Measurements from ENCODE around the gene TEN1. TPM values are rescaled to one million over a fixed set of nuclear protein-coding genes. Genes with fewer than 3 reads are reported as not detected.
A peak's percentile ranks its signal among the peaks of the same experiment; 100 is the strongest.
"Not testable (repeated sequence)": the region's sequence is repeated elsewhere in the genome, so short reads cannot be mapped to it uniquely, and the experiment has no call there.

The TEN1 gene
- polyA plus RNA-seq, 2 donors: 42.7 to 43.7 TPM

- Histone ChIP-seq H3K27ac (ENCODE audit: low read depth in 2 of 2, low read length in 1 of 2) (no peak overlapping the region), H3K9me3 (ENCODE audit: control insufficient read depth in 2 of 2, insufficient read depth in 1 of 2, low read depth in 1 of 2, low read length in 1 of 2) (no peaks in the 10 kb centered on the region), H3K36me3 (ENCODE audit: control insufficient read depth in 2 of 2, insufficient read depth in 2 of 2, low read length in 1 of 2) (peaks cover 6 to 17% of the 10 kb centered on the region in 2 donors), H3K4me3 (ENCODE audit: low read depth in 1 of 2, low read length in 2 of 2) (no peak overlapping the region), H3K27me3 (ENCODE audit: control insufficient read depth in 1 of 2, insufficient read depth in 2 of 2, low read length in 2 of 2) (no peaks in the 10 kb centered on the region), H3K4me1 (ENCODE audit: control insufficient read depth in 2 of 2, insufficient read depth in 2 of 2, low read length in 1 of 2) (no peaks in the 10 kb centered on the region)
- 67 to 69% methylated on average over 2 of the region's 2 CpGs for WGBS, 2 donors
Measured at GRCh38 chr17:75945211-75945610, 33.8 kb upstream of the TEN1 start.

DNA sequence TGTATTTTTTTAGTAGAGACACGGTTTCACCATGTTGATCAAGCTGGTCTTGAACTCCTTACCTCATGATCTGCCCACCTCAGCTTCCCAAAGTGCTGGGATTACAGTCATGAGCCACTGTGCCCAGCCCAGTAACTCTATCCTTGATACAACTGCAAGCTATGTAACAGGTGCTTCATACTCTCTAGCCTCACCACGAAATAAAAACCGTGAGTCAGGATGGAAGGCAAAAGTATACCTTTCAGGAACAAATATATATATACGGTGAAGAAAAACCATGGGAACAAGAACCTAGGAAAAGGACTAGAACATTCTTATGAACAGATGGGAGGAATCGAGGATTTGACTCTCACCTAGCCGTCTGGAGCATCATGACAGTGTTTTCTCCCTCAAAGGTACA lies 28.6 kb upstream of the TEN1 start:
- 88 to 91% methylated on average over 6 of the region's 6 CpGs for WGBS, 2 donors
- no peak overlapping the region for H3K27ac ChIP-seq (ENCODE audit: low read depth in 2 of 2, low read length in 1 of 2)
- no peaks in the 10 kb centered on the region for H3K4me1 ChIP-seq (ENCODE audit: control insufficient read depth in 2 of 2, insufficient read depth in 2 of 2, low read length in 1 of 2)
- no peak overlapping the region for H3K4me3 ChIP-seq (ENCODE audit: low read depth in 1 of 2, low read length in 2 of 2)
- no peaks in the 10 kb centered on the region for H3K27me3 ChIP-seq (ENCODE audit: control insufficient read depth in 1 of 2, insufficient read depth in 2 of 2, low read length in 2 of 2)
- peaks cover 17 to 41% of the 10 kb centered on the region in 2 donors for H3K36me3 ChIP-seq (ENCODE audit: control insufficient read depth in 2 of 2, insufficient read depth in 2 of 2, low read length in 1 of 2)
- no peaks in the 10 kb centered on the region for H3K9me3 ChIP-seq (ENCODE audit: control insufficient read depth in 2 of 2, insufficient read depth in 1 of 2, low read depth in 1 of 2, low read length in 1 of 2)

- Histone ChIP-seq H3K9me3 (ENCODE audit: control insufficient read depth in 2 of 2, insufficient read depth in 1 of 2, low read depth in 1 of 2, low read length in 1 of 2) (no peaks in the 10 kb centered on the region), H3K4me1 (ENCODE audit: control insufficient read depth in 2 of 2, insufficient read depth in 2 of 2, low read length in 1 of 2) (no peaks in the 10 kb centered on the region), H3K27me3 (ENCODE audit: control insufficient read depth in 1 of 2, insufficient read depth in 2 of 2, low read length in 2 of 2) (no peaks in the 10 kb centered on the region), H3K36me3 (ENCODE audit: control insufficient read depth in 2 of 2, insufficient read depth in 2 of 2, low read length in 1 of 2) (peaks cover 21 to 44% of the 10 kb centered on the region in 2 donors), H3K27ac (ENCODE audit: low read depth in 2 of 2, low read length in 1 of 2) (no peak overlapping the region), H3K4me3 (ENCODE audit: low read depth in 1 of 2, low read length in 2 of 2) (no peak overlapping the region)
- WGBS, 2 donors: 78 to 79% methylated on average over 8 of the region's 8 CpGs
Measured at GRCh38 chr17:75950855-75951554, 28.0 kb upstream of the TEN1 start.

DNA sequence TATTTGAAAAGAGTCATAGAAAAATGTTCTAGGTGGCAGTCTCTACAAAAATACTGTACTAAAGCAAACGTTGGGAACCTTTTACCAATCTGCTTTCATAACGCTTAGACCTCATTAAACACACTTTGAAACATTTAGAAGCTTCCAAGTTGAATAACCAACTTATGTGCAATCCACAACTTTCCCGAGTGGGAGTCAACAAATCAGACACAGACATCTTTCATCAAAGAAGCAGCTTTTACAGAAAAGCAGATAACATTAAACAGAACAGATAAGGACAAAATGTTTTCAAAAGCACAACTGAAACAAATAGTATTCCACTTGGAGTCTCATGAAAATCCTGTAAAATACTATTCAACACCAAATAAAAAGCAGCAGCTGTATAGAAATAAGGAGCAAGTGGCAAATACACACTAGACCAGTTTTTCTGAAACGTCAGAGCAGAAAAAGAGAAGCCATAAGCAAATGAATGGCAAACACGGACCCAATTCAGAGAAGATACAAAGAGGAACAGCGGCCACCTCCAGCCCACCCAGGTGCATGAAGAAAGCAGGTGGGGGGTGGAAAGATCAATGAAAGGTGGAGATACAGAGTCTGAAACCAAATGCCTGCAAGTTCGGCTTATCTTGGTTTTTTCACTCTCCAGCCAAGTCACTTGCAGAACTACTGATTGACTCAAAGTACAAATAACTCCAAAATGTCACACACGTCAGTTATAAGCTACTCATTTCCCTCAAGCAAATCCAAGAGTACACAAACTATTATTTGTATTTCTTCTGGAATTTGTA lies 19.8 kb upstream of the TEN1 start:
- Histone ChIP-seq H3K36me3 (ENCODE audit: control insufficient read depth in 2 of 2, insufficient read depth in 2 of 2, low read length in 1 of 2) (peaks cover 6 to 13% of the 10 kb centered on the region in 2 donors), H3K4me3 (ENCODE audit: low read depth in 1 of 2, low read length in 2 of 2) (no peak overlapping the region), H3K27ac (ENCODE audit: low read depth in 2 of 2, low read length in 1 of 2) (no peak overlapping the region)

GRCh38 chr17:75959839-75960511 lies 19.1 kb upstream of the TEN1 start:
- H3K36me3 ChIP-seq (ENCODE audit: control insufficient read depth in 2 of 2, insufficient read depth in 2 of 2, low read length in 1 of 2): peaks cover 6 to 10% of the 10 kb centered on the region in 2 donors
- no peak overlapping the region for H3K27ac ChIP-seq (ENCODE audit: low read depth in 2 of 2, low read length in 1 of 2)
- no peaks in the 10 kb centered on the region for H3K9me3 ChIP-seq (ENCODE audit: control insufficient read depth in 2 of 2, insufficient read depth in 1 of 2, low read depth in 1 of 2, low read length in 1 of 2)
- no peak overlapping the region for H3K4me3 ChIP-seq (ENCODE audit: low read depth in 1 of 2, low read length in 2 of 2)
- 88 to 93% methylated on average over 11 of the region's 11 CpGs for WGBS, 2 donors
- H3K4me1 ChIP-seq (ENCODE audit: control insufficient read depth in 2 of 2, insufficient read depth in 2 of 2, low read length in 1 of 2): no peaks in the 10 kb centered on the region
- H3K27me3 ChIP-seq (ENCODE audit: control insufficient read depth in 1 of 2, insufficient read depth in 2 of 2, low read length in 2 of 2): no peaks in the 10 kb centered on the region

More for the DNA sequence above, 19.8 kb upstream of the TEN1 start:
- Histone ChIP-seq H3K9me3 (ENCODE audit: control insufficient read depth in 2 of 2, insufficient read depth in 1 of 2, low read depth in 1 of 2, low read length in 1 of 2) (no peaks in the 10 kb centered on the region), H3K4me1 (ENCODE audit: control insufficient read depth in 2 of 2, insufficient read depth in 2 of 2, low read length in 1 of 2) (no peaks in the 10 kb centered on the region), H3K27me3 (ENCODE audit: control insufficient read depth in 1 of 2, insufficient read depth in 2 of 2, low read length in 2 of 2) (no peaks in the 10 kb centered on the region)
- 53 to 71% methylated on average over 8 of the region's 8 CpGs for whole genome bisulfite sequencing, 2 donors

- H3K4me1 ChIP-seq (ENCODE audit: control insufficient read depth in 2 of 2, insufficient read depth in 2 of 2, low read length in 1 of 2): no peaks in the 10 kb centered on the region
- H3K4me3 ChIP-seq (ENCODE audit: low read depth in 1 of 2, low read length in 2 of 2): no peak overlapping the region
- H3K27ac ChIP-seq (ENCODE audit: low read depth in 2 of 2, low read length in 1 of 2): no peak overlapping the region
- H3K36me3 ChIP-seq (ENCODE audit: control insufficient read depth in 2 of 2, insufficient read depth in 2 of 2, low read length in 1 of 2): no peaks in the 10 kb centered on the region
- no peaks in the 10 kb centered on the region for H3K27me3 ChIP-seq (ENCODE audit: control insufficient read depth in 1 of 2, insufficient read depth in 2 of 2, low read length in 2 of 2)
- no peaks in the 10 kb centered on the region for H3K9me3 ChIP-seq (ENCODE audit: control insufficient read depth in 2 of 2, insufficient read depth in 1 of 2, low read depth in 1 of 2, low read length in 1 of 2)
- WGBS, 2 donors: 94 to 95% methylated on average over 6 of the region's 6 CpGs
Measured at GRCh38 chr17:75965468-75965867, 13.6 kb upstream of the TEN1 start.

- H3K9me3 ChIP-seq (ENCODE audit: control insufficient read depth in 2 of 2, insufficient read depth in 1 of 2, low read depth in 1 of 2, low read length in 1 of 2); H3K4me1 ChIP-seq (ENCODE audit: control insufficient read depth in 2 of 2, insufficient read depth in 2 of 2, low read length in 1 of 2); H3K4me3 ChIP-seq (ENCODE audit: low read depth in 1 of 2, low read length in 2 of 2); H3K27me3 ChIP-seq (ENCODE audit: control insufficient read depth in 1 of 2, insufficient read depth in 2 of 2, low read length in 2 of 2); H3K36me3 ChIP-seq (ENCODE audit: control insufficient read depth in 2 of 2, insufficient read depth in 2 of 2, low read length in 1 of 2); H3K27ac ChIP-seq (ENCODE audit: low read depth in 2 of 2, low read length in 1 of 2): not testable (repeated sequence)
- 87 to 93% methylated on average over 10 of the region's 10 CpGs for WGBS, 2 donors
Measured at GRCh38 chr17:75969044-75969443, 10.0 kb upstream of the TEN1 start.

GRCh38 chr17:75970011-75970523 lies 9.0 kb upstream of the TEN1 start:
- H3K4me1 ChIP-seq (ENCODE audit: control insufficient read depth in 2 of 2, insufficient read depth in 2 of 2, low read length in 1 of 2): no peaks in the 10 kb centered on the region
- WGBS, 2 donors: 58 to 66% methylated on average over 4 of the region's 4 CpGs
- no peaks in the 10 kb centered on the region for H3K9me3 ChIP-seq (ENCODE audit: control insufficient read depth in 2 of 2, insufficient read depth in 1 of 2, low read depth in 1 of 2, low read length in 1 of 2)
- no peak overlapping the region for H3K4me3 ChIP-seq (ENCODE audit: low read depth in 1 of 2, low read length in 2 of 2)
- H3K27ac ChIP-seq (ENCODE audit: low read depth in 2 of 2, low read length in 1 of 2): peak overlapping the region in 1 of 2 donors; percentile 47
- H3K36me3 ChIP-seq (ENCODE audit: control insufficient read depth in 2 of 2, insufficient read depth in 2 of 2, low read length in 1 of 2): no peaks in the 10 kb centered on the region
- H3K27me3 ChIP-seq (ENCODE audit: control insufficient read depth in 1 of 2, insufficient read depth in 2 of 2, low read length in 2 of 2): no peaks in the 10 kb centered on the region

- no peaks in the 10 kb centered on the region for H3K4me1 ChIP-seq (ENCODE audit: control insufficient read depth in 2 of 2, insufficient read depth in 2 of 2, low read length in 1 of 2)
- no peak overlapping the region for H3K27ac ChIP-seq (ENCODE audit: low read depth in 2 of 2, low read length in 1 of 2)
- 85 to 86% methylated on average over 7 of the region's 7 CpGs for WGBS, 2 donors
- no peaks in the 10 kb centered on the region for H3K36me3 ChIP-seq (ENCODE audit: control insufficient read depth in 2 of 2, insufficient read depth in 2 of 2, low read length in 1 of 2)
- H3K4me3 ChIP-seq (ENCODE audit: low read depth in 1 of 2, low read length in 2 of 2): no peak overlapping the region
- no peaks in the 10 kb centered on the region for H3K9me3 ChIP-seq (ENCODE audit: control insufficient read depth in 2 of 2, insufficient read depth in 1 of 2, low read depth in 1 of 2, low read length in 1 of 2)
- no peaks in the 10 kb centered on the region for H3K27me3 ChIP-seq (ENCODE audit: control insufficient read depth in 1 of 2, insufficient read depth in 2 of 2, low read length in 2 of 2)
Measured at GRCh38 chr17:75970626-75971025, 8.4 kb upstream of the TEN1 start.

All from esophagus (tissue), 2 donors.